ENCODE data around the gene WFDC11. TPM values are rescaled to one million over a fixed set of nuclear protein-coding genes. Genes with fewer than 3 reads are reported as not detected.

Gene WFDC11
- total RNA-seq, 1 experiment from 2014 or later, result not detected

- Histone ChIP-seq H3K9me3 (ENCODE audit: control insufficient read depth in 1 of 2, insufficient read depth in 1 of 2, low read depth in 1 of 2, low read length in 2 of 2) (no peaks in the 10 kb centered on the region), H2AFZ (ENCODE audit: low read depth, low read length, poor library complexity, severe bottlenecking) (no peak overlapping the region), H3K36me3 (ENCODE audit: control insufficient read depth in 1 of 2, insufficient read depth in 2 of 2, low read length in 2 of 2) (no peaks in the 10 kb centered on the region), H4K20me1 (ENCODE audit: insufficient read depth) (no peaks in the 10 kb centered on the region), H3K27ac (ENCODE audit: low read depth, low read length) (no peak overlapping the region), H3K27me3 (ENCODE audit: insufficient read depth, low read length) (no peaks in the 10 kb centered on the region), H3K4me3 (replicated peaks in 1 of 2; ENCODE audit: low read depth in 1 of 2, low read length in 2 of 2) (no peak overlapping the region), H3K4me2 (ENCODE audit: low read length) (no peak overlapping the region), H3K4me1 (ENCODE audit: control insufficient read depth in 1 of 2, insufficient read depth in 2 of 2, low read length in 2 of 2) (no peaks in the 10 kb centered on the region), H3K9me2 (ENCODE audit: insufficient read depth) (no peaks in the 10 kb centered on the region), H3K9ac (ENCODE audit: low read length) (no peak overlapping the region), H3K79me2 (ENCODE audit: insufficient read depth, low read length) (no peaks in the 10 kb centered on the region)
- ChIA-PET CTCF (interaction anchor here (1.5 kb wide), 1 partner anchor 17 kb away, joined by 7 read pairs; the partner anchor contains the start of gene WFDC10A), POLR2A (no interaction called here), RAD21 (ENCODE audit: low non-redundant PET in 1 of 2, low total read pairs in 2 of 2, uncharacterized antibody in 2 of 2, unreplicated experiment in 2 of 2) (no interaction called here)
- TF ChIP-seq SIN3A (IDR thresholded peaks at IDR 0.05; ENCODE audit: low read depth), result no peak
- no peak for TF ChIP-seq REST (IDR thresholded peaks at IDR 0.05; ENCODE audit: low read depth)
- no peak for TF ChIP-seq POLR2A (IDR thresholded peaks at IDR 0.05; ENCODE audit: borderline replicate concordance, extremely low read depth, insufficient read depth, insufficient read length)
- TF ChIP-seq EZH2phosphoT487 (IDR thresholded peaks at IDR 0.05; ENCODE audit: borderline replicate concordance), result no peak
- TF ChIP-seq YY1 (IDR thresholded peaks at IDR 0.05; ENCODE audit: extremely low read depth, insufficient replicate concordance, low read depth, low read length), result no peak
- TF ChIP-seq FOSL1 (IDR thresholded peaks at IDR 0.05; ENCODE audit: low read depth), result no peak
- no peak for TF ChIP-seq ZNF274 (IDR thresholded peaks at IDR 0.05; ENCODE audit: low read depth, low read length)
- no peak for TF ChIP-seq CBX3 (IDR thresholded peaks at IDR 0.05; ENCODE audit: low read depth)
- TF ChIP-seq ATF3 (IDR thresholded peaks at IDR 0.05), result no peak
- TF ChIP-seq ZFX (IDR thresholded peaks at IDR 0.05), result no peak
- TF ChIP-seq ZBTB33 (IDR thresholded peaks at IDR 0.05; ENCODE audit: extremely low read depth, insufficient replicate concordance, low read length), result no peak
- TF ChIP-seq SP1 (IDR thresholded peaks at IDR 0.05; ENCODE audit: low read depth), result no peak
- no peak for TF ChIP-seq EGR1 (IDR thresholded peaks at IDR 0.05; ENCODE audit: low read depth)
- no peak for TF ChIP-seq MAX (IDR thresholded peaks at IDR 0.05)
- no peak for TF ChIP-seq RAD21 (IDR thresholded peaks at IDR 0.05; ENCODE audit: low read depth)
- no peak for TF ChIP-seq JUND (IDR thresholded peaks at IDR 0.05)
- no peak for TF ChIP-seq TCF7L2 (IDR thresholded peaks at IDR 0.05; ENCODE audit: borderline replicate concordance, extremely low read depth, insufficient read depth, insufficient read length)
- no peak for TF ChIP-seq CEBPB (IDR thresholded peaks at IDR 0.05; ENCODE audit: low read depth)
- no peak for TF ChIP-seq SRF (IDR thresholded peaks at IDR 0.05; ENCODE audit: low read depth)
- no peak for TF ChIP-seq ELF1 (IDR thresholded peaks at IDR 0.05; ENCODE audit: borderline replicate concordance, low read depth)
- intact Hi-C loops (cut with micrococcal nuclease), result no loop called here
- ATAC-seq (no peak), DNase-seq (ENCODE audit: low read depth, low spot score) (no peak)
- no TSS peak for BruUV-seq (replicated peaks)
Observed at GRCh38 chr20:45646875-45647274, 23.2 kb downstream of the WFDC11 start.

Data from HCT116 (cell line).